HS-27A (cell line): ENCODE results near the gene CHD1.

Source experiments
- DNase-seq: peaks from one replicate; pipeline ENCODE4 v3.0.0-alpha.2; 2012; ENCODE audit warnings: low read depth, missing footprints

Gene CHD1

DNA sequence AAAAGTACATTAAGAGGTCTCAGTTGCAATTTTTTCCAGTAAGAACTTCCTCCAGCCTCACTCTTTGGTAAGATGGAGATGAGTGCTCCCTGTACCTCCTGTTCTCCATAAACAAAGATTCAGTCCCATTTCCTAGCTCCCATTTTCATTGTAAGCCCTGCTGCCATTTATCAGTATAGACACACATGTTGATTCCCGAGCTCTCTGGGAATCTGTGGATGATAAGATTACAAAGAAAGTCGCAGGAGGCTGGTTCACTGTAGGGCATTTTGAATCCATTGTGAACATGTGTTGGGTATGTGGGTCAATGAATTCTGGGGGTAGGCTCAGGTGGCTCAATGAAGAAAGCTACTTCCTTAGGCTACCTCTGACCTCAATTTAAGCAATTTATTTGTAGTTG is 118.6 kb downstream of the CHD1 start:
- DNase-seq: no peak

DNA sequence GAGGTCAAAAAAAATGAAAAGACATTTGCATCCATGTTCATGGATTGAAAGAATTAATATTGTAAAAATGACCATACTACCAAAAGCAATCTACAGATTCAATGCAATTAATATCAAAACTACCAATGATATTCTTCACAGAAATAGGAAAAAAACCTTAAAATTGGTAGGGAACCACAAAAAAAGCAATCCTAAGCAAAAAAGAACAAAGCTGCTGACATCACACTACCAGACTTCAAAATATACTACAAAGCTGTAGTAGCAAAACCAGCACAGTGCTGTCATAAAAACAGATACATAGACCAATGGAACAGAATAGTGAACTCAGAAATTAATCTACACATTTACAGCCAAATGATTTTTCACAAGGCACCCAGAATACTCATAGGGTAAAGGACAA is 121.0 kb downstream of the CHD1 start:
- DNase-seq: no peak

DNA sequence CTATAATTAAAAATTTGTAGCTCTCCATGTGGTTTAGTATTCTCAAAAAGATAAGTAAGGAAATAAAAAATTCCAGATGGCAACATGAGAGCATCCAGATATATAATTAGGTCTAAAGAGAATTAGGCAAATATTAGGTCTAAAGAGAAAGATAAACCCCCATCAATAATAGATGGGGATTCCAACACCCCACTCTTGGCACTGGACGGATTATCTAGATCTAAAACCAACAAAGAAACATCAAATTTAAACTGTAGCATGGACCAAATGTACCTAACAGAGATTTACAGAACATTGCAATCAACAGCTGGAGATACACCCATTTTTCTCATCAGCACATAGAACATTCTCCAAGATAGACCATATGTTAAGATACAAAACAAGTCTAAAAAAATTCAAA is 123.7 kb downstream of the CHD1 start:
- DNase-seq: no peak

DNA sequence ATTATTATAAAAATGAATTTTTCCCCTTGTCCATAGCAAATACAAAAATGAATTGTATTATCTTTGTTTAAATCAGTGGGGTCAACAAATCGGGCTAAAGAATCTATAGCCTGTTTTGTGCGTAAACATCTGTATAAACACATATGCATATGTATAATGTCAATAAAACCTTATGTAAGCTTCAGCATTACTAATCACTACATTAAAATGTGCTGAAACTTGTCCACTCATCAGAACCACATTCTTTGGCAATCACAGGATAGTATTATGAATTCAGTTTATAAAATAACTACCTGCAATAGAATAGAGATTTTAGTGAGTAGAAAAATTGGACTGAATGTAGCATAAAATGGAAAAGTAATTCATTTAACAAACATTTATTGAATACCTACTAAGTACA is 124.7 kb downstream of the CHD1 start:
- DNase-seq: no peak
